Measurements from ENCODE around the gene INSYN1. TPM values are rescaled to one million over a fixed set of nuclear protein-coding genes. Genes with fewer than 3 reads are reported as not detected.

Gene INSYN1
- total and polyA plus RNA-seq, 2 donors (not counting 3 experiments of a cell fraction or from before 2014, with no cell fraction given), result 0.18 to 0.58 TPM

DNA sequence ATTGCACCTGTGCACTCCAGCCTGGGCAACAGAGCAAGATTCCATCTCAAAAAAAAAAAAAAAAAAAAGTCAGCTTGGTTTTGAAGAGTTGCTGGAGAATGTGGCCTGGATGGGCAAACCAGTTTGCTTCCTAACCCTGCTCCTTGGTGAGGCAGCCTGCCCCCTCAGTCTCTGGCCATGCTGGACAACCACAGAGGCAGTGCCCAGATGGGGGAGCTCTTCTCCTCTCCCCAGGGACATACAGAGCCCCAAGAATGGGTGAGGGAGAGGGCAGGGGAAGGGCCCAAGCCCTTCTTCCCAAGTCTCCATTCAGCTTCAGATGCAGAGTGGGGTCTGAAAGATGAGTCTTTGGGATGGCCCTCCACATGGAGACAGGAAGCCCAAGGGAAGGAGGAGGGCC, 41.0 kb downstream of the INSYN1 start:
- POLR2A ChIA-PET, result no interaction called here
- no peak for DNase-seq (ENCODE audit: low read depth, low spot score)
- no peak overlapping the region for H2AFZ ChIP-seq (ENCODE audit: low read depth, low read length)
- peaks cover 4% of the 10 kb centered on the region for H3K4me1 ChIP-seq (ENCODE audit: control insufficient read depth, extremely low read depth, insufficient read depth, low read length)
- H3K36me3 ChIP-seq (ENCODE audit: control insufficient read depth in 2 of 2, extremely low read depth in 1 of 2, insufficient read depth in 2 of 2, low read length in 2 of 2), result peaks cover 0 to 14% of the 10 kb centered on the region in 2 experiments
- TF ChIP-seq POLR2AphosphoS5 (IDR thresholded peaks at IDR 0.05; ENCODE audit: insufficient read depth, low read depth, low read length) (no peak), MYC (IDR thresholded peaks at IDR 0.05; ENCODE audit: low read depth, low read length) (no peak), FOS (IDR thresholded peaks at IDR 0.05; ENCODE audit: borderline replicate concordance, insufficient read depth, low read length) (no peak), GATA2 (IDR thresholded peaks at IDR 0.05; ENCODE audit: insufficient read depth, insufficient read length, low read depth, low read length) (no peak), POLR2A (IDR thresholded peaks at IDR 0.05; ENCODE audit: low read depth, low read length) (no peak), EZH2 (IDR thresholded peaks at IDR 0.05; ENCODE audit: borderline replicate concordance, low read depth, low read length, severe bottlenecking) (no peak), JUN (IDR thresholded peaks at IDR 0.05; ENCODE audit: borderline replicate concordance, insufficient read depth, insufficient read length, low read depth) (no peak)
- TF ChIP-seq, protein P1, sequence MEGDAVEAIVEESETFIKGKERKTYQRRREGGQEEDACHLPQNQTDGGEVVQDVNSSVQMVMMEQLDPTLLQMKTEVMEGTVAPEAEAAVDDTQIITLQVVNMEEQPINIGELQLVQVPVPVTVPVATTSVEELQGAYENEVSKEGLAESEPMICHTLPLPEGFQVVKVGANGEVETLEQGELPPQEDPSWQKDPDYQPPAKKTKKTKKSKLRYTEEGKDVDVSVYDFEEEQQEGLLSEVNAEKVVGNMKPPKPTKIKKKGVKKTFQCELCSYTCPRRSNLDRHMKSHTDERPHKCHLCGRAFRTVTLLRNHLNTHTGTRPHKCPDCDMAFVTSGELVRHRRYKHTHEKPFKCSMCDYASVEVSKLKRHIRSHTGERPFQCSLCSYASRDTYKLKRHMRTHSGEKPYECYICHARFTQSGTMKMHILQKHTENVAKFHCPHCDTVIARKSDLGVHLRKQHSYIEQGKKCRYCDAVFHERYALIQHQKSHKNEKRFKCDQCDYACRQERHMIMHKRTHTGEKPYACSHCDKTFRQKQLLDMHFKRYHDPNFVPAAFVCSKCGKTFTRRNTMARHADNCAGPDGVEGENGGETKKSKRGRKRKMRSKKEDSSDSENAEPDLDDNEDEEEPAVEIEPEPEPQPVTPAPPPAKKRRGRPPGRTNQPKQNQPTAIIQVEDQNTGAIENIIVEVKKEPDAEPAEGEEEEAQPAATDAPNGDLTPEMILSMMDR (IDR thresholded peaks at IDR 0.05; ENCODE audit: extremely low read depth in 1 of 2, insufficient read depth in 1 of 2, low read depth in 1 of 2, low read length in 2 of 2), result no peak
- TF ChIP-seq, protein P2, sequence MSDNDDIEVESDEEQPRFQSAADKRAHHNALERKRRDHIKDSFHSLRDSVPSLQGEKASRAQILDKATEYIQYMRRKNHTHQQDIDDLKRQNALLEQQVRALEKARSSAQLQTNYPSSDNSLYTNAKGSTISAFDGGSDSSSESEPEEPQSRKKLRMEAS (IDR thresholded peaks at IDR 0.05; ENCODE audit: insufficient read depth, insufficient read length), result no peak
- H3K9me3 ChIP-seq (replicated peaks; ENCODE audit: control insufficient read depth, insufficient read depth, low read length), result no peaks in the 10 kb centered on the region
- H3K27me3 ChIP-seq (ENCODE audit: control insufficient read depth in 2 of 2, insufficient read depth in 2 of 2, low read length in 2 of 2), result no peaks in the 10 kb centered on the region
- no TSS peak for BruUV-seq (replicated peaks)
- no peak overlapping the region for H3K4me3 ChIP-seq (replicated peaks in 1 of 3; ENCODE audit: insufficient read depth in 1 of 3, low read depth in 1 of 3, low read length in 3 of 3)
- no peak overlapping the region for H3K27ac ChIP-seq (ENCODE audit: insufficient read depth, low read depth, low read length)
- dilution Hi-C loops (cut with MboI; ENCODE audit: extremely low pct_ligation_motif_present, low sequenced_read_pairs), result no loop called here
- intact Hi-C loops (cut with micrococcal nuclease), result no loop called here
- no peak for FAIRE-seq
- CTCF ChIA-PET, result interaction anchor here (0.9 to 1.3 kb wide), 4 partner anchors 12 to 76 kb away, joined by 3 to 8 read pairs (median 6); no protein-coding TSS in a partner anchor
- no peaks in the 10 kb centered on the region for H3K9me1 ChIP-seq (replicated peaks; ENCODE audit: control insufficient read depth, extremely low read depth, insufficient read depth, low read length)
- no peak overlapping the region for H3K4me2 ChIP-seq (ENCODE audit: insufficient read depth, low read length)
- H4K20me1 ChIP-seq (replicated peaks; ENCODE audit: control insufficient read depth, extremely low read depth, insufficient read depth, low read length), result no peaks in the 10 kb centered on the region
- H3K79me2 ChIP-seq (ENCODE audit: control insufficient read depth, insufficient read depth, low read length), result no peaks in the 10 kb centered on the region
- no peak overlapping the region for H3K9ac ChIP-seq (replicated peaks; ENCODE audit: extremely low read depth, insufficient read depth, low read length)

Data from endothelial cell of umbilical vein (primary cell).